Trophoblast cell (in vitro differentiated cells and primary cell): ENCODE data around the gene ABHD16A.

Source experiments
- DNase-seq, 2 donors: peaks; one replicate each; pipeline ENCODE4 v3.0.0-alpha.2; 2016
- H2AFZ ChIP-seq: 2 replicates; pipeline ENCODE4 v1.6.1; 2013; ENCODE audit warnings: low read length, moderate library complexity, mild to moderate bottlenecking; ENCODE audit not compliant: insufficient read depth, poor library complexity
- H2AK5ac ChIP-seq: 2 replicates; pipeline ENCODE4 v1.6.1; 2013; ENCODE audit warnings: mild to moderate bottlenecking, low read length
- H2BK120ac ChIP-seq: 2 replicates; pipeline ENCODE4 v1.6.1; 2013; ENCODE audit warnings: low read length, mild to moderate bottlenecking, moderate library complexity; ENCODE audit not compliant: insufficient read depth, poor library complexity
- H2BK12ac ChIP-seq: 2 replicates; pipeline ENCODE4 v1.6.1; 2013; ENCODE audit warnings: mild to moderate bottlenecking, low read length, moderate library complexity
- H2BK5ac ChIP-seq: 2 replicates; pipeline ENCODE4 v1.6.1; 2013; ENCODE audit warnings: low read length, low read depth, moderate library complexity, mild to moderate bottlenecking; ENCODE audit not compliant: poor library complexity
- H3K14ac ChIP-seq: 2 replicates; pipeline ENCODE4 v1.6.1; 2013; ENCODE audit warnings: mild to moderate bottlenecking, low read length
- H3K18ac ChIP-seq: 2 replicates; pipeline ENCODE4 v1.6.1; 2013; ENCODE audit warnings: mild to moderate bottlenecking, low read length
- H3K23ac ChIP-seq: 2 replicates; pipeline ENCODE4 v1.6.1; 2013; ENCODE audit warnings: low read length
- H3K27ac ChIP-seq: 2 replicates; pipeline ENCODE4 v1.5.1; 2013; ENCODE audit warnings: low read depth, mild to moderate bottlenecking, inconsistent platforms, low read length, moderate library complexity
- H3K27me3 ChIP-seq: 2 replicates; pipeline ENCODE4 v1.6.1; 2013; ENCODE audit warnings: inconsistent platforms, mild to moderate bottlenecking, low read length, moderate library complexity; ENCODE audit not compliant: insufficient read depth
- H3K36me3 ChIP-seq, 2 experiments: 1 replicate in 1 of 2; 2 replicates in 1 of 2; pipeline ENCODE4 v1.6.1; 2013; ENCODE audit warnings: low read length in 2 of 2, mild to moderate bottlenecking in 2 of 2, moderate library complexity in 1 of 2; ENCODE audit not compliant: insufficient read depth in 2 of 2, control insufficient read depth in 1 of 2
- H3K4ac ChIP-seq: 2 replicates; pipeline ENCODE4 v1.6.1; 2013; ENCODE audit warnings: low read depth, mild to moderate bottlenecking, low read length, moderate library complexity
- H3K4me1 ChIP-seq, 2 experiments: 1 replicate in 1 of 2; 2 replicates in 1 of 2; pipeline ENCODE4 v1.6.1; 2013; ENCODE audit warnings: low read length in 2 of 2, mild to moderate bottlenecking in 2 of 2, moderate library complexity in 1 of 2; ENCODE audit not compliant: insufficient read depth in 2 of 2, control insufficient read depth in 1 of 2
- H3K4me2 ChIP-seq: 2 replicates; pipeline ENCODE4 v1.6.1; 2013; ENCODE audit warnings: inconsistent platforms, mild to moderate bottlenecking, low read length, moderate library complexity
- H3K4me3 ChIP-seq: 2 replicates; pipeline ENCODE4 v1.5.1; 2013; ENCODE audit warnings: mild to moderate bottlenecking, low read depth, low read length, inconsistent platforms
- H3K79me1 ChIP-seq: one replicate; pipeline ENCODE4 v1.6.1; 2013; ENCODE audit warnings: low read length
- H3K79me2 ChIP-seq: 2 replicates; pipeline ENCODE4 v1.6.1; 2013; ENCODE audit warnings: low read length, mild to moderate bottlenecking; ENCODE audit not compliant: control insufficient read depth, insufficient read depth, poor library complexity
- H3K9ac ChIP-seq: 2 replicates; pipeline ENCODE4 v1.6.1; 2013; ENCODE audit warnings: mild to moderate bottlenecking, low read length
- H3K9me3 ChIP-seq: 2 replicates; pipeline ENCODE4 v1.6.1; 2013; ENCODE audit warnings: low read depth, mild to moderate bottlenecking, control low read depth, inconsistent platforms, low read length; ENCODE audit not compliant: insufficient read depth
- H4K12ac ChIP-seq: 2 replicates; pipeline ENCODE4 v1.6.1; 2013; ENCODE audit warnings: low read depth, mild to moderate bottlenecking, low read length, moderate library complexity
- H4K8ac ChIP-seq: 2 replicates; pipeline ENCODE4 v1.6.1; 2013; ENCODE audit warnings: low read depth, mild to moderate bottlenecking, low read length, moderate library complexity
- H4K91ac ChIP-seq: one replicate; pipeline ENCODE4 v1.6.1; 2013; ENCODE audit warnings: low read depth, mild to moderate bottlenecking, low read length, moderate library complexity
- WGBS: extraction: QIAGEN DNeasy Blood & Tissue Kit; methylation state at CpG from one replicate; pipeline ENCODE4 v1.1.7; 2013; ENCODE audit warnings: missing lambda C conversion rate; ENCODE audit not compliant: insufficient read length, insufficient coverage; ENCODE audit errors: extremely low coverage; 5-methylcytosine and 5-hydroxymethylcytosine counted together

ABHD16A gene

DNA sequence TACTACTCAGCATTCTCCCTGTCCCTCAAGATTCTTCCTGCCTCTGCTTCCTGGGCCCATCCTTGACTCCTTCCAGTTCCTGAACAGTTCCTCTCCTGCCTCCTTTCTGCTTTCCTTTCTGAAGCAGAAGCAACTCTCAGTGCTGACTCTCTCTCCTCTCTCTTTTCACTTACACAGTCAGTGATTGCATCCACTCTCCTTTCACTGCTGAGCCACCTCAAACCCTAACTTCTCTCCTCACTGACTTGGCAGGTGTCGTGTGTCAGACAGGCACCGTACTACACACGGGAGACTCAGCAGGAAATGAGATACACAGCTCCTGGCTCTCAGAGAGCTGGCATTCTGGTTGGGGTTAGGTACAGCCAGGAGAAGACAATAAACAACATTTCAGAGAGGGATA, 5.6 kb downstream of the ABHD16A start:
- DNase-seq, result no peak
- H3K9me3 ChIP-seq, result no peaks in the 10 kb centered on the region
- WGBS, result no CpG with 5 or more reads among the region's 3 CpGs

DNA sequence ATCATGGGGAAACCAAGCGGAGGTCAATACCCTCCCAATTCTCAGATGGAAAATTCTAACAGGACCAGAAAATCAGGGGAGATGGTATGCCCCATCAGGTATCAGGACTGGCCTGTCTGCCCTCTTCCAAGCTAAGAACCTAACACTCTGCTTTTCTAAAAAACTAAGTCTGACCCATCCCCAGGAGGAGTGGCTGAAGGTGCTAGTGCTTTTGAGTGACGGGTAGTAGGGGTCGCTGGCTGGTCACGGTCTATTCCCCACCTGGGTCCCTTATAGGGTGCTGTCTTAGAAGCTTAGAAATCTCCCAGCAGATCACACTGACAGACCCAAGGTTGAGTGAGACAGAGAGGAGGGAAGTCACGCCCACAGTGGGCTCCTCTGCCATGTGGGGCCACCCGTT, 9.6 kb downstream of the ABHD16A start:
- Histone ChIP-seq H2BK120ac (no peak overlapping the region), H3K23ac (no peak overlapping the region), H2BK5ac (no peak overlapping the region), H4K8ac (no peak overlapping the region), H3K4me3 (no peak overlapping the region), H3K4ac (no peak overlapping the region), H2BK12ac (no peak overlapping the region), H3K79me2 (no peaks in the 10 kb centered on the region), H3K18ac (no peak overlapping the region), H3K4me1 (peaks cover 11 to 15% of the 10 kb centered on the region in 2 experiments), H3K36me3 (peaks cover 51 to 53% of the 10 kb centered on the region in 2 experiments), H3K9me3 (no peaks in the 10 kb centered on the region), H2AK5ac (no peak overlapping the region), H3K4me2 (no peak overlapping the region), H3K27me3 (no peaks in the 10 kb centered on the region), H3K79me1 (peaks cover 13% of the 10 kb centered on the region), H2AFZ (no peak overlapping the region), H3K14ac (no peak overlapping the region), H3K27ac (no peak overlapping the region), H4K91ac (no peak overlapping the region), H3K9ac (no peak overlapping the region), H4K12ac (no peak overlapping the region)
- no CpG with 5 or more reads among the region's 6 CpGs for WGBS
- DNase-seq, result no peak

More for the DNA sequence above, 5.6 kb downstream of the ABHD16A start:
- Histone ChIP-seq H3K27me3 (no peaks in the 10 kb centered on the region), H2AK5ac (no peak overlapping the region), H3K36me3 (peaks cover 33 to 35% of the 10 kb centered on the region in 2 experiments), H4K91ac (no peak overlapping the region), H3K79me1 (peaks cover under 1% of the 10 kb centered on the region), H2BK12ac (no peak overlapping the region), H3K9ac (no peak overlapping the region), H2BK5ac (no peak overlapping the region), H3K4me3 (no peak overlapping the region), H3K14ac (no peak overlapping the region), H3K4ac (no peak overlapping the region), H4K12ac (no peak overlapping the region), H2BK120ac (no peak overlapping the region), H3K18ac (no peak overlapping the region), H3K79me2 (peaks cover 3% of the 10 kb centered on the region), H4K8ac (no peak overlapping the region), H3K4me2 (no peak overlapping the region), H3K4me1 (peaks cover 7 to 10% of the 10 kb centered on the region in 2 experiments), H3K27ac (no peak overlapping the region), H3K23ac (no peak overlapping the region), H2AFZ (no peak overlapping the region)

DNA sequence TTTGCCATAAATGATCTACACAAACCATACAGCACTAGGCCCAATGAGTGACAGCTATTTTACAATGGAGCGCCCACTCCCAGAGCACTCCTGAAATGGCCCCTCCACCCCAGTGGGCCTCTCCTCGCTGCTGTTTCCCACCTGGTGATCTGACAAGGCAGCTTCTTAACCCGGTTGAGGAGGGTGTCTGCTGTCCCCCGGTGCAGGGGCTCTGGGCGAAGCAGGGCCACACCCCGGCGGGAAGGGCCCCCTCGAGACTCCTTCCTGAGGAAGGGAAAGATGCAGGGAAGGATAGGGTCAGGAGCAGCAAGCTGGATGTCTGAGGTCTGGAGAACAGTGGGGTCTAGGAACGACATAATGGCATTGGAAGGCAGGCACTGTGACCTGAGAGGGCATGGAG, 10.2 kb downstream of the ABHD16A start:
- H3K27me3 ChIP-seq, result no peaks in the 10 kb centered on the region
- H3K9me3 ChIP-seq, result no peaks in the 10 kb centered on the region
- no peak overlapping the region for H2BK12ac ChIP-seq
- H3K27ac ChIP-seq, result no peak overlapping the region
- no peak for DNase-seq
- no peak overlapping the region for H2BK5ac ChIP-seq
- peaks cover 13% of the 10 kb centered on the region for H3K79me1 ChIP-seq
- no peak overlapping the region for H4K8ac ChIP-seq
- H3K4me3 ChIP-seq, result no peak overlapping the region
- no peak overlapping the region for H3K9ac ChIP-seq
- WGBS, result no CpG with 5 or more reads among the region's 9 CpGs
- no peak overlapping the region for H3K14ac ChIP-seq
- H2AK5ac ChIP-seq, result no peak overlapping the region
- H2AFZ ChIP-seq, result no peak overlapping the region
- H3K4me1 ChIP-seq, result peaks cover 11 to 15% of the 10 kb centered on the region in 2 experiments
- no peak overlapping the region for H4K12ac ChIP-seq
- no peak overlapping the region for H3K23ac ChIP-seq
- H4K91ac ChIP-seq, result no peak overlapping the region
- H3K36me3 ChIP-seq, result peaks cover 58 to 59% of the 10 kb centered on the region in 2 experiments
- H3K4ac ChIP-seq, result no peak overlapping the region
- no peak overlapping the region for H3K4me2 ChIP-seq
- no peaks in the 10 kb centered on the region for H3K79me2 ChIP-seq
- no peak overlapping the region for H2BK120ac ChIP-seq
- H3K18ac ChIP-seq, result no peak overlapping the region

DNA sequence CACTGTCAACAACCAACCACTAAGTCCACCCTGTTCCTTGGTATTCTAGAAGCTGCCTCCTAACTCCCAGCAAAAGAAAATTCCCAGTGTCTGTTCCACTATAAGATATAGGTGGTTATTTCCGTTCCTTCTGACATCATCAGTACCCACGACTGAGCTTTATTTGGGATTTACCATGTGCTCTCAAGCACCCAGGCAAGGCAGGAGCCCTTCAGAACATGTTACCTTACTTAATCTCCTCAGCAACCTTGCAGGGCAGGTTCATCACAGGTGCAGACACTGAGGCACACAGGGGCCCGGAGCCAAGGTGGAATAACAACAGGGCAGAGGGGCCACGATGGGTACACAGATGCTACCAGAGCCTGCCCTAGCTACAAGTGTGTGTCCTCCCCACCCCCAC, 10.8 kb downstream of the ABHD16A start:
- Histone ChIP-seq H2AK5ac (no peak overlapping the region), H3K9me3 (no peaks in the 10 kb centered on the region), H4K91ac (no peak overlapping the region), H4K12ac (no peak overlapping the region), H2BK5ac (no peak overlapping the region), H3K79me2 (no peaks in the 10 kb centered on the region), H3K9ac (no peak overlapping the region), H3K23ac (no peak overlapping the region), H3K36me3 (peaks cover 61 to 65% of the 10 kb centered on the region in 2 experiments), H3K4me1 (peaks cover 11 to 15% of the 10 kb centered on the region in 2 experiments), H4K8ac (no peak overlapping the region), H2AFZ (no peak overlapping the region), H3K4me2 (no peak overlapping the region), H3K79me1 (peaks cover 13% of the 10 kb centered on the region), H3K14ac (no peak overlapping the region), H3K4me3 (no peak overlapping the region), H3K4ac (no peak overlapping the region), H3K27me3 (no peaks in the 10 kb centered on the region), H3K18ac (no peak overlapping the region), H3K27ac (no peak overlapping the region), H2BK12ac (no peak overlapping the region), H2BK120ac (no peak overlapping the region)
- no CpG with 5 or more reads among the region's 4 CpGs for WGBS
- DNase-seq, result no peak
